Uterus (tissue), 4 donors: Measurements from ENCODE around the gene ZNF846. TPM values are rescaled to one million over a fixed set of nuclear protein-coding genes. Genes with fewer than 3 reads are reported as not detected.

Source experiments
- DNase-seq, 2 donors: peaks; one replicate each; pipeline ENCODE4 v3.0.0-alpha.2; 2019 to 2020
- H3K27ac ChIP-seq, 2 donors: fragments of 200-600 bp; sonication (generic); 1 replicate in 1 of 2; 2 replicates in 1 of 2; pipeline ENCODE4 v1.5.1; 2016 to 2018
- H3K27me3 ChIP-seq, 2 donors: fragments of 200-600 bp; sonication (generic); one replicate each; pipeline ENCODE4 v1.5.1; 2018 to 2019; ENCODE audit warnings: control low read depth in 1 of 2
- H3K36me3 ChIP-seq, 2 donors: fragments of 200-600 bp; sonication (generic); one replicate each; pipeline ENCODE4 v1.5.1; 2019; ENCODE audit warnings: control low read depth in 1 of 2
- H3K4me1 ChIP-seq, 2 donors: fragments of 200-600 bp; sonication (generic); one replicate each; pipeline ENCODE4 v1.5.1; 2018 to 2019; ENCODE audit warnings: control low read depth in 1 of 2
- H3K4me3 ChIP-seq, 2 donors: fragments of 200-600 bp; sonication (generic); 1 replicate in 1 of 2; 2 replicates in 1 of 2; pipeline ENCODE4 v1.5.1; 2018 to 2019; ENCODE audit warnings: mild to moderate bottlenecking in 1 of 2
- H3K9me3 ChIP-seq, 2 donors: fragments of 200-600 bp; sonication (generic); one replicate each; pipeline ENCODE4 v1.5.1; 2019; ENCODE audit warnings: control low read depth in 1 of 2
- POLR2A ChIP-seq, 2 donors: fragments of 450-650 bp; IDR thresholded peaks; one replicate each; pipeline ENCODE4 v1.6.1; 2016; ENCODE audit warnings: antibody characterized with exemption in 2 of 2, mild to moderate bottlenecking in 1 of 2, moderate library complexity in 1 of 2
- intact Hi-C: fragments of 100-400 bp; cut with DNase I; formaldehyde crosslinking; loops from one replicate; pipeline ENCODE4 v1.15.1; 2023; ENCODE audit warnings: low total_unique reads
- total RNA-seq, 4 donors: library from RNA; depleted of rRNA in 3 of 4; stranded (reverse); fragments of >200 nt in 3 of 4; gene quantifications; one replicate each; pipeline versions ENCODE4 v1.1.0 to v1.2.4, GENCODE V29; 2014 to 2023
- TF ChIP-seq, protein P1 (sequence below), 4 experiments: fragments of 200-600 bp in 2 of 4; fragments of 450-650 bp in 2 of 4; sonication (generic) in 2 of 4; IDR thresholded peaks; one replicate each; pipeline ENCODE4 v1.5.1; 2016 to 2019; ENCODE audit warnings: antibody characterized with exemption in 4 of 4, mild to moderate bottlenecking in 2 of 4, moderate library complexity in 1 of 4
- donor health status: DM: yes; HTN: yes; CAD: no.

The ZNF846 gene
- total RNA-seq, 4 donors from 2014 or later: 15.0 to 71.0 (median 39.7) TPM

DNA sequence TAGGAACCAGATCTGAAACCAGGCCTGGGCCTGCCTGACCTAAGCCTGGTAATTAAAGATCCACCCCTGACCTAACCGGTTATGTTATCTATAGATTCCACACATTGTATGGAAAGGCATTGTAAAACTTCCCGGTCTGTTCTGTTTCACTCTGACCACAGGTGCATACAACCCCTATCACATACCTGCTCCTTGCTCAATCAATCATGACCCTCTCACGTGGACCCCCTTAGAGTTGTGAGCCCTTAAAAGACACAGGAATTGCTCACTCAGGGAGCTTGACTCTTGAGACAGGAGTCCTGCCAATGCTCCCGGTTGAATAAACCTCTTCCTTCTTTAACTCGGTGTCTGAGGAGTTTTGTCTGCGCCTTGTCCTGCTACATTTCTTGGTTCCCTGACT is 66.4 kb downstream of the ZNF846 start:
- no peaks in the 10 kb centered on the region for H3K9me3 ChIP-seq
- no peak overlapping the region for H3K27ac ChIP-seq
- no peak for TF ChIP-seq POLR2A (IDR thresholded peaks at IDR 0.05)
- TF ChIP-seq, protein P1, sequence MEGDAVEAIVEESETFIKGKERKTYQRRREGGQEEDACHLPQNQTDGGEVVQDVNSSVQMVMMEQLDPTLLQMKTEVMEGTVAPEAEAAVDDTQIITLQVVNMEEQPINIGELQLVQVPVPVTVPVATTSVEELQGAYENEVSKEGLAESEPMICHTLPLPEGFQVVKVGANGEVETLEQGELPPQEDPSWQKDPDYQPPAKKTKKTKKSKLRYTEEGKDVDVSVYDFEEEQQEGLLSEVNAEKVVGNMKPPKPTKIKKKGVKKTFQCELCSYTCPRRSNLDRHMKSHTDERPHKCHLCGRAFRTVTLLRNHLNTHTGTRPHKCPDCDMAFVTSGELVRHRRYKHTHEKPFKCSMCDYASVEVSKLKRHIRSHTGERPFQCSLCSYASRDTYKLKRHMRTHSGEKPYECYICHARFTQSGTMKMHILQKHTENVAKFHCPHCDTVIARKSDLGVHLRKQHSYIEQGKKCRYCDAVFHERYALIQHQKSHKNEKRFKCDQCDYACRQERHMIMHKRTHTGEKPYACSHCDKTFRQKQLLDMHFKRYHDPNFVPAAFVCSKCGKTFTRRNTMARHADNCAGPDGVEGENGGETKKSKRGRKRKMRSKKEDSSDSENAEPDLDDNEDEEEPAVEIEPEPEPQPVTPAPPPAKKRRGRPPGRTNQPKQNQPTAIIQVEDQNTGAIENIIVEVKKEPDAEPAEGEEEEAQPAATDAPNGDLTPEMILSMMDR (IDR thresholded peaks at IDR 0.05): no peak
- no peaks in the 10 kb centered on the region for H3K36me3 ChIP-seq
- H3K4me1 ChIP-seq: no peaks in the 10 kb centered on the region
- intact Hi-C loops: no loop called here
- H3K27me3 ChIP-seq: no peaks in the 10 kb centered on the region
- no peak for DNase-seq
- H3K4me3 ChIP-seq: no peak overlapping the region

Other genes starting within 250 kb of the ZNF846 start
- 10 to 100 TPM in 3 of 4 donors, 1 to 10 TPM in 1; 5.1 to 47.0 (median 27.0) TPM for gene ZNF426, start 230.1 kb downstream of the ZNF846 start, total RNA-seq
- gene ZNF121, start 184.2 kb downstream of the ZNF846 start, total RNA-seq: 10 to 100 TPM; 17.4 to 76.7 (median 38.6) TPM
- 10 to 100 TPM; 17.1 to 80.0 (median 35.4) TPM for gene ZNF561, start 147.5 kb downstream of the ZNF846 start, total RNA-seq
- gene ZNF562, start 93.6 kb downstream of the ZNF846 start, total RNA-seq: 10 to 100 TPM; 14.4 to 85.1 (median 43.5) TPM
- gene FBXL12, start 50.3 kb upstream of the ZNF846 start, total RNA-seq: 10 to 100 TPM in 3 of 4 donors, 1 to 10 TPM in 1; 8.2 to 25.4 (median 18.6) TPM
- gene UBL5, start 59.2 kb upstream of the ZNF846 start, total RNA-seq: 1,000 to 10,000 TPM in 1 of 4 donors, 100 to 1,000 TPM in 3; 180 to 1,153 (median 222) TPM
- 10 to 100 TPM; 36.5 to 85.3 (median 56.9) TPM for gene PIN1, start 66.6 kb upstream of the ZNF846 start, total RNA-seq
- gene OLFM2, start 167.8 kb upstream of the ZNF846 start, total RNA-seq: 100 to 1,000 TPM in 1 of 4 donors, 10 to 100 TPM in 1, 1 to 10 TPM in 1, not detected in 1; 4.6 to 114 (median 24.8) TPM
- 10 to 100 TPM; 12.6 to 43.3 (median 25.6) TPM for gene COL5A3, start 241.8 kb upstream of the ZNF846 start, total RNA-seq
- not detected for gene RDH8, start 244.7 kb upstream of the ZNF846 start, total RNA-seq